Measurements from ENCODE around the gene HOXA2.

The HOXA2 gene

DNA sequence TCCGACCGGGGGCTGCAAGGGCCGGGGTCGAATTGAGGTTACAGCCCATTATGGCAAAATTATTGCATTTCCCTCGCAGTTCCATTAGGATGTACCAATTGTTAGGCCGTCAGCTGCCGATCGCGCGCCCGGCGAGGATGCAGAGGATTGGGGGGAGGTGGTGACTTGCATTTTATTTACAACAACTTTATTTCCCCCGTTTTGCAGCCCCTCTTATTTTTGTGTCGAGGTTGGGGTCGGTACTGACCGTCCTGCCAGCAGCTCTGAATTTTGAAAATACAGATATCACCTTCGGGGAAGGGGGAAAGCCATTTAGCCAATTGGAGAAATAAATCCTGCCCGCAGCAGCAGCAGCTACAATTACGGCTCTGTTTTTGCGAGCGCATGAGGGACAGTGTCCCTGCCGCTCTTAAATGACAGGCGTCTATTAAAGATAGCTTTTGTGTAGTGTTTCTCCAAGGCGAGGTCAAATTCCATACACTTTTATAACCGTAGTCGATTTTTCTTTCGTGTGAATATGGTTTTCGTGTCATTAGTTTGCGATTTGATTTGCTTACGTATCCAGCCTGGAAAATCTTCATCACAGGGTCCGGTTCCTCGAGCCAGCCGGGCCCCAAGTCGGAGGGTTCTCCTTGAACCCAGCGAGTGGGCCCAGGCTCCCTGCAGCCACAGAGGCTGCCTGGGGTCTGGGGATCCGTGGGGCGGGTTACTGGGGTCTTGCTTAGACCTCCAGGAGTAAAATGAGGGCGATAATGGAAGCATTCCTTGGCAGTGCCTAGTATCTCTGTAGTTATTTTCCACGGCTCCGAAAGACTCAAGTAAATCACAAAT, 41.7 kb upstream of the HOXA2 start:
- POLR2A ChIA-PET, result interaction anchor here (0.6 to 1.6 kb wide), 20 partner anchors 10 to 1282 kb away, joined by 3 to 9 read pairs (median 4); partner anchors contain the start of genes HOXA11, HOXA4, HOXA7 and HOXA9
- H3K4me1 ChIP-seq (ENCODE audit: control insufficient read depth, insufficient read depth, low read length), result peaks cover 21% of the 10 kb centered on the region
- no peak overlapping the region for H3K4me3 ChIP-seq (ENCODE audit: low read depth, low read length)
- H3K36me3 ChIP-seq (ENCODE audit: control insufficient read depth in 2 of 2, insufficient read depth in 1 of 2, low read length in 2 of 2), result peaks cover 0 to 66% of the 10 kb centered on the region in 2 experiments; a peak in 2 of 3 replicates
- CTCF ChIA-PET, result interaction anchor here (0.6 to 4.4 kb wide), 40 partner anchors 10 to 1251 kb away, joined by 3 to 34 read pairs (median 5); partner anchors contain the start of genes HOXA1 and HOXA7
- H3K9me3 ChIP-seq (ENCODE audit: control insufficient read depth, insufficient read depth, low read depth, low read length), result no peaks in the 10 kb centered on the region
- peak overlapping the region; percentile 74 for H3K27ac ChIP-seq (ENCODE audit: extremely low read depth, low read depth, low read length)
- TF ChIP-seq KLF1 (tag by site-specific recombination; IDR thresholded peaks at IDR 0.05) (no peak), ZNF660 (tag by site-specific recombination; IDR thresholded peaks at IDR 0.05) (peak; percentile 70; the same call in 1 of the 2 replicates), ZNF791 (tag by site-specific recombination; IDR thresholded peaks at IDR 0.05) (no peak), ZNF221 (tag by site-specific recombination; IDR thresholded peaks at IDR 0.05; ENCODE audit: borderline replicate concordance) (no peak), ZNF146 (tag by site-specific recombination; IDR thresholded peaks at IDR 0.05) (no peak), ZNF211 (tag by site-specific recombination; IDR thresholded peaks at IDR 0.05; ENCODE audit: low read depth) (no peak), ZNF23 (tag by site-specific recombination; IDR thresholded peaks at IDR 0.05; ENCODE audit: borderline replicate concordance) (no peak), ZNF843 (tag by site-specific recombination; IDR thresholded peaks at IDR 0.05) (0 out of 2 replicates have a peak, but pooled peaks have one; percentile 22), ZNF529 (tag by site-specific recombination; IDR thresholded peaks at IDR 0.05; ENCODE audit: insufficient replicate concordance) (no peak), ZNF596 (tag by site-specific recombination; IDR thresholded peaks at IDR 0.05) (0 out of 2 replicates have a peak, but pooled peaks have one; percentile 8), ZNF2 (tag by site-specific recombination; IDR thresholded peaks at IDR 0.05) (no peak), ZNF670 (tag by site-specific recombination; IDR thresholded peaks at IDR 0.05; ENCODE audit: low read depth) (no peak), ZNF19 (tag by site-specific recombination; IDR thresholded peaks at IDR 0.05; ENCODE audit: low read depth) (no peak), ZNF169 (tag by site-specific recombination; IDR thresholded peaks at IDR 0.05) (no peak), MEIS1 (CRISPR knock-in tag; IDR thresholded peaks at IDR 0.05; ENCODE audit: borderline replicate concordance) (no peak), ZXDB (tag by site-specific recombination; IDR thresholded peaks at IDR 0.05) (no peak), ZNF16 (tag by site-specific recombination; IDR thresholded peaks at IDR 0.05; ENCODE audit: low read depth) (no peak), BCL11B (tag by site-specific recombination; IDR thresholded peaks at IDR 0.05; ENCODE audit: low read depth) (peak; percentile 82)
- TF ChIP-seq, protein P1, sequence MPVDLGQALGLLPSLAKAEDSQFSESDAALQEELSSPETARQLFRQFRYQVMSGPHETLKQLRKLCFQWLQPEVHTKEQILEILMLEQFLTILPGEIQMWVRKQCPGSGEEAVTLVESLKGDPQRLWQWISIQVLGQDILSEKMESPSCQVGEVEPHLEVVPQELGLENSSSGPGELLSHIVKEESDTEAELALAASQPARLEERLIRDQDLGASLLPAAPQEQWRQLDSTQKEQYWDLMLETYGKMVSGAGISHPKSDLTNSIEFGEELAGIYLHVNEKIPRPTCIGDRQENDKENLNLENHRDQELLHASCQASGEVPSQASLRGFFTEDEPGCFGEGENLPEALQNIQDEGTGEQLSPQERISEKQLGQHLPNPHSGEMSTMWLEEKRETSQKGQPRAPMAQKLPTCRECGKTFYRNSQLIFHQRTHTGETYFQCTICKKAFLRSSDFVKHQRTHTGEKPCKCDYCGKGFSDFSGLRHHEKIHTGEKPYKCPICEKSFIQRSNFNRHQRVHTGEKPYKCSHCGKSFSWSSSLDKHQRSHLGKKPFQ (tag by site-specific recombination; IDR thresholded peaks at IDR 0.05), result no peak
- TF ChIP-seq, protein P2, sequence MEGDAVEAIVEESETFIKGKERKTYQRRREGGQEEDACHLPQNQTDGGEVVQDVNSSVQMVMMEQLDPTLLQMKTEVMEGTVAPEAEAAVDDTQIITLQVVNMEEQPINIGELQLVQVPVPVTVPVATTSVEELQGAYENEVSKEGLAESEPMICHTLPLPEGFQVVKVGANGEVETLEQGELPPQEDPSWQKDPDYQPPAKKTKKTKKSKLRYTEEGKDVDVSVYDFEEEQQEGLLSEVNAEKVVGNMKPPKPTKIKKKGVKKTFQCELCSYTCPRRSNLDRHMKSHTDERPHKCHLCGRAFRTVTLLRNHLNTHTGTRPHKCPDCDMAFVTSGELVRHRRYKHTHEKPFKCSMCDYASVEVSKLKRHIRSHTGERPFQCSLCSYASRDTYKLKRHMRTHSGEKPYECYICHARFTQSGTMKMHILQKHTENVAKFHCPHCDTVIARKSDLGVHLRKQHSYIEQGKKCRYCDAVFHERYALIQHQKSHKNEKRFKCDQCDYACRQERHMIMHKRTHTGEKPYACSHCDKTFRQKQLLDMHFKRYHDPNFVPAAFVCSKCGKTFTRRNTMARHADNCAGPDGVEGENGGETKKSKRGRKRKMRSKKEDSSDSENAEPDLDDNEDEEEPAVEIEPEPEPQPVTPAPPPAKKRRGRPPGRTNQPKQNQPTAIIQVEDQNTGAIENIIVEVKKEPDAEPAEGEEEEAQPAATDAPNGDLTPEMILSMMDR (tag by site-specific recombination; IDR thresholded peaks at IDR 0.05), result no peak
- TF ChIP-seq, protein P3, sequence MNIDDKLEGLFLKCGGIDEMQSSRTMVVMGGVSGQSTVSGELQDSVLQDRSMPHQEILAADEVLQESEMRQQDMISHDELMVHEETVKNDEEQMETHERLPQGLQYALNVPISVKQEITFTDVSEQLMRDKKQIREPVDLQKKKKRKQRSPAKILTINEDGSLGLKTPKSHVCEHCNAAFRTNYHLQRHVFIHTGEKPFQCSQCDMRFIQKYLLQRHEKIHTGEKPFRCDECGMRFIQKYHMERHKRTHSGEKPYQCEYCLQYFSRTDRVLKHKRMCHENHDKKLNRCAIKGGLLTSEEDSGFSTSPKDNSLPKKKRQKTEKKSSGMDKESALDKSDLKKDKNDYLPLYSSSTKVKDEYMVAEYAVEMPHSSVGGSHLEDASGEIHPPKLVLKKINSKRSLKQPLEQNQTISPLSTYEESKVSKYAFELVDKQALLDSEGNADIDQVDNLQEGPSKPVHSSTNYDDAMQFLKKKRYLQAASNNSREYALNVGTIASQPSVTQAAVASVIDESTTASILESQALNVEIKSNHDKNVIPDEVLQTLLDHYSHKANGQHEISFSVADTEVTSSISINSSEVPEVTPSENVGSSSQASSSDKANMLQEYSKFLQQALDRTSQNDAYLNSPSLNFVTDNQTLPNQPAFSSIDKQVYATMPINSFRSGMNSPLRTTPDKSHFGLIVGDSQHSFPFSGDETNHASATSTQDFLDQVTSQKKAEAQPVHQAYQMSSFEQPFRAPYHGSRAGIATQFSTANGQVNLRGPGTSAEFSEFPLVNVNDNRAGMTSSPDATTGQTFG (tag by site-specific recombination; IDR thresholded peaks at IDR 0.05; ENCODE audit: borderline replicate concordance), result no peak
- TF ChIP-seq, protein P4, sequence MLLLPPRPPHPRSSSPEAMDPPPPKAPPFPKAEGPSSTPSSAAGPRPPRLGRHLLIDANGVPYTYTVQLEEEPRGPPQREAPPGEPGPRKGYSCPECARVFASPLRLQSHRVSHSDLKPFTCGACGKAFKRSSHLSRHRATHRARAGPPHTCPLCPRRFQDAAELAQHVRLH (tag by site-specific recombination; IDR thresholded peaks at IDR 0.05), result no peak
- TF ChIP-seq, protein P5, sequence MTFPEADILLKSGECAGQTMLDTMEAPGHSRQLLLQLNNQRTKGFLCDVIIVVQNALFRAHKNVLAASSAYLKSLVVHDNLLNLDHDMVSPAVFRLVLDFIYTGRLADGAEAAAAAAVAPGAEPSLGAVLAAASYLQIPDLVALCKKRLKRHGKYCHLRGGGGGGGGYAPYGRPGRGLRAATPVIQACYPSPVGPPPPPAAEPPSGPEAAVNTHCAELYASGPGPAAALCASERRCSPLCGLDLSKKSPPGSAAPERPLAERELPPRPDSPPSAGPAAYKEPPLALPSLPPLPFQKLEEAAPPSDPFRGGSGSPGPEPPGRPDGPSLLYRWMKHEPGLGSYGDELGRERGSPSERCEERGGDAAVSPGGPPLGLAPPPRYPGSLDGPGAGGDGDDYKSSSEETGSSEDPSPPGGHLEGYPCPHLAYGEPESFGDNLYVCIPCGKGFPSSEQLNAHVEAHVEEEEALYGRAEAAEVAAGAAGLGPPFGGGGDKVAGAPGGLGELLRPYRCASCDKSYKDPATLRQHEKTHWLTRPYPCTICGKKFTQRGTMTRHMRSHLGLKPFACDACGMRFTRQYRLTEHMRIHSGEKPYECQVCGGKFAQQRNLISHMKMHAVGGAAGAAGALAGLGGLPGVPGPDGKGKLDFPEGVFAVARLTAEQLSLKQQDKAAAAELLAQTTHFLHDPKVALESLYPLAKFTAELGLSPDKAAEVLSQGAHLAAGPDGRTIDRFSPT (tag by site-specific recombination; IDR thresholded peaks at IDR 0.05), result no peak
- TF ChIP-seq, protein P6, sequence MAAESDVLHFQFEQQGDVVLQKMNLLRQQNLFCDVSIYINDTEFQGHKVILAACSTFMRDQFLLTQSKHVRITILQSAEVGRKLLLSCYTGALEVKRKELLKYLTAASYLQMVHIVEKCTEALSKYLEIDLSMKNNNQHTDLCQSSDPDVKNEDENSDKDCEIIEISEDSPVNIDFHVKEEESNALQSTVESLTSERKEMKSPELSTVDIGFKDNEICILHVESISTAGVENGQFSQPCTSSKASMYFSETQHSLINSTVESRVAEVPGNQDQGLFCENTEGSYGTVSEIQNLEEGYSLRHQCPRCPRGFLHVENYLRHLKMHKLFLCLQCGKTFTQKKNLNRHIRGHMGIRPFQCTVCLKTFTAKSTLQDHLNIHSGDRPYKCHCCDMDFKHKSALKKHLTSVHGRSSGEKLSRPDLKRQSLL (tag by site-specific recombination; IDR thresholded peaks at IDR 0.05), result no peak
- TF ChIP-seq, protein P7, sequence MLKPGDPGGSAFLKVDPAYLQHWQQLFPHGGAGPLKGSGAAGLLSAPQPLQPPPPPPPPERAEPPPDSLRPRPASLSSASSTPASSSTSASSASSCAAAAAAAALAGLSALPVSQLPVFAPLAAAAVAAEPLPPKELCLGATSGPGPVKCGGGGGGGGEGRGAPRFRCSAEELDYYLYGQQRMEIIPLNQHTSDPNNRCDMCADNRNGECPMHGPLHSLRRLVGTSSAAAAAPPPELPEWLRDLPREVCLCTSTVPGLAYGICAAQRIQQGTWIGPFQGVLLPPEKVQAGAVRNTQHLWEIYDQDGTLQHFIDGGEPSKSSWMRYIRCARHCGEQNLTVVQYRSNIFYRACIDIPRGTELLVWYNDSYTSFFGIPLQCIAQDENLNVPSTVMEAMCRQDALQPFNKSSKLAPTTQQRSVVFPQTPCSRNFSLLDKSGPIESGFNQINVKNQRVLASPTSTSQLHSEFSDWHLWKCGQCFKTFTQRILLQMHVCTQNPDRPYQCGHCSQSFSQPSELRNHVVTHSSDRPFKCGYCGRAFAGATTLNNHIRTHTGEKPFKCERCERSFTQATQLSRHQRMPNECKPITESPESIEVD (tag by site-specific recombination; IDR thresholded peaks at IDR 0.05), result peak; percentile 93

All from HEK293 (cell line).